Endodermal cell (in vitro differentiated cells): ENCODE data around the gene DNAH6. TPM values are rescaled to one million over a fixed set of nuclear protein-coding genes. Genes with fewer than 3 reads are reported as not detected.
"Not testable (repeated sequence)": the region's sequence is repeated elsewhere in the genome, so short reads cannot be mapped to it uniquely, and the experiment has no call there.

Source experiments
- DNase-seq: peaks from one replicate; pipeline ENCODE4 v3.0.0-alpha.2; 2017
- H3K27ac ChIP-seq: 2 replicates; pipeline ENCODE4 v1.5.1; 2013; ENCODE audit warnings: mild to moderate bottlenecking, low read depth, low read length, moderate library complexity
- H3K27me3 ChIP-seq: 2 replicates; pipeline ENCODE4 v1.6.1; 2013; ENCODE audit warnings: mild to moderate bottlenecking, low read length, moderate library complexity; ENCODE audit not compliant: insufficient read depth, control insufficient read depth, poor library complexity, severe bottlenecking
- H3K36me3 ChIP-seq: 2 replicates; pipeline ENCODE4 v1.7.0; 2013; ENCODE audit warnings: mild to moderate bottlenecking, low read length, moderate library complexity; ENCODE audit not compliant: control insufficient read depth, insufficient read depth
- H3K4me1 ChIP-seq: one replicate; pipeline ENCODE4 v1.7.0; 2013; ENCODE audit warnings: low read length; ENCODE audit not compliant: control insufficient read depth, insufficient read depth
- H3K4me3 ChIP-seq: 2 replicates; pipeline ENCODE4 v1.5.1; 2013; ENCODE audit warnings: mild to moderate bottlenecking, low read length, moderate library complexity
- H3K9ac ChIP-seq: 2 replicates; pipeline ENCODE4 v1.6.1; 2013; ENCODE audit warnings: mild to moderate bottlenecking, low read length, moderate library complexity; ENCODE audit not compliant: poor library complexity, severe bottlenecking; ENCODE audit errors: extremely low read depth
- H3K9me3 ChIP-seq: 2 replicates; pipeline ENCODE4 v1.6.1; 2013; ENCODE audit warnings: mild to moderate bottlenecking, low read length, moderate library complexity; ENCODE audit not compliant: control insufficient read depth
- H3K27ac Mint-ChIP-seq: 2 replicates; pipeline ENCODE4 v1.8.0; 2020; ENCODE audit warnings: mixed read lengths
- H3K27me3 Mint-ChIP-seq: 2 replicates; pipeline ENCODE4 v1.8.0; 2021; ENCODE audit warnings: mild to moderate bottlenecking, mixed read lengths; ENCODE audit not compliant: insufficient read depth
- H3K36me3 Mint-ChIP-seq: 2 replicates; pipeline ENCODE4 v1.8.0; 2020; ENCODE audit warnings: low read depth, mixed read lengths
- H3K4me1 Mint-ChIP-seq: 2 replicates; pipeline ENCODE4 v1.8.0; 2020; ENCODE audit warnings: mixed read lengths
- H3K4me3 Mint-ChIP-seq: 2 replicates; pipeline ENCODE4 v1.8.0; 2020; ENCODE audit warnings: mild to moderate bottlenecking, moderate library complexity, mixed read lengths
- H3K9me3 Mint-ChIP-seq: 2 replicates; pipeline ENCODE4 v1.8.0; 2020; ENCODE audit warnings: mild to moderate bottlenecking, mixed read lengths
- WGBS, 2 experiments: methylation state at CpG; one replicate each; pipeline versions ENCODE4 v1.1.5 to v1.1.7; 2013; ENCODE audit warnings: missing lambda C conversion rate in 2 of 2, mixed read lengths in 1 of 2; ENCODE audit not compliant: insufficient coverage in 1 of 2, insufficient read length in 1 of 2; 5-methylcytosine and 5-hydroxymethylcytosine counted together
- total RNA-seq, 2 donors: library from RNA; stranded (reverse); fragmentation: NEBNext Ultra II Directional in 1 of 2; extraction: Animal tissue kit (Norgen Biotek cat#: 25700) in 1 of 2; gene quantifications; 2 replicates in 1 of 2; 3 replicates in 1 of 2; pipeline ENCODE4 v1.2.1, GENCODE V29; 2021
- TF ChIP-seq, protein P1 (sequence below): fragments of 200-600 bp; sonication (generic); conservative IDR thresholded peaks from 2 replicates; pipeline ENCODE4 v1.5.0; 2021; ENCODE audit warnings: antibody characterized with exemption, mild to moderate bottlenecking

The DNAH6 gene
- total RNA-seq, 2 donors from 2014 or later, result 1.6 to 2.0 TPM

DNA sequence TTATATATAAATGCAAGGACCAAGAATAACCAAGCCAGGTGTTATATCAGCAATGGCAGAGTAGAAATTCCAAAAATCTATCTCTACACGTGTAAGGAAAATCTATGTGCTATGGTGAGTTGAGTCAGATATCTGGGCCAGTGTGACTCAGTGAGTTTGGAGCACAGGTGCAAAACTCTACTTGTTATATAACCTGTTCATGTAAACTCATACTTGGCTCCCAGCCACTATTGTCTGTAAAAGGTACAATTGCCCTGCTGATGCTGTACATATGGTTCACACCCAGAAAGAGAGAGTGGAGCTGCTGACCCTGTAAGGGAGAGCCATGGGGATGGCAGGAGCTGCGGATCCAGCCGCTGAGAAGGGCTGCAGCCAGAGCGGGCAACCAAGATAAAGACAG lies 252.5 kb downstream of the DNAH6 start:
- Mint-ChIP-seq H3K4me3 (no peak overlapping the region), H3K27ac (no peak overlapping the region), H3K27me3 (no peaks in the 10 kb centered on the region), H3K9me3 (peaks cover 31% of the 10 kb centered on the region), H3K36me3 (peaks cover 2% of the 10 kb centered on the region), H3K4me1 (no peaks in the 10 kb centered on the region)
- Histone ChIP-seq H3K4me1 (no peaks in the 10 kb centered on the region), H3K27me3 (no peaks in the 10 kb centered on the region), H3K9ac (no peak overlapping the region), H3K9me3 (peaks cover 12% of the 10 kb centered on the region), H3K36me3 (no peaks in the 10 kb centered on the region), H3K4me3 (no peak overlapping the region), H3K27ac (no peak overlapping the region)
- DNase-seq, result no peak
- TF ChIP-seq, protein P1, sequence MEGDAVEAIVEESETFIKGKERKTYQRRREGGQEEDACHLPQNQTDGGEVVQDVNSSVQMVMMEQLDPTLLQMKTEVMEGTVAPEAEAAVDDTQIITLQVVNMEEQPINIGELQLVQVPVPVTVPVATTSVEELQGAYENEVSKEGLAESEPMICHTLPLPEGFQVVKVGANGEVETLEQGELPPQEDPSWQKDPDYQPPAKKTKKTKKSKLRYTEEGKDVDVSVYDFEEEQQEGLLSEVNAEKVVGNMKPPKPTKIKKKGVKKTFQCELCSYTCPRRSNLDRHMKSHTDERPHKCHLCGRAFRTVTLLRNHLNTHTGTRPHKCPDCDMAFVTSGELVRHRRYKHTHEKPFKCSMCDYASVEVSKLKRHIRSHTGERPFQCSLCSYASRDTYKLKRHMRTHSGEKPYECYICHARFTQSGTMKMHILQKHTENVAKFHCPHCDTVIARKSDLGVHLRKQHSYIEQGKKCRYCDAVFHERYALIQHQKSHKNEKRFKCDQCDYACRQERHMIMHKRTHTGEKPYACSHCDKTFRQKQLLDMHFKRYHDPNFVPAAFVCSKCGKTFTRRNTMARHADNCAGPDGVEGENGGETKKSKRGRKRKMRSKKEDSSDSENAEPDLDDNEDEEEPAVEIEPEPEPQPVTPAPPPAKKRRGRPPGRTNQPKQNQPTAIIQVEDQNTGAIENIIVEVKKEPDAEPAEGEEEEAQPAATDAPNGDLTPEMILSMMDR, result no peak
- 84 to 100% methylated on average over 1 to 4 of the region's 4 CpGs for WGBS, 2 experiments

DNA sequence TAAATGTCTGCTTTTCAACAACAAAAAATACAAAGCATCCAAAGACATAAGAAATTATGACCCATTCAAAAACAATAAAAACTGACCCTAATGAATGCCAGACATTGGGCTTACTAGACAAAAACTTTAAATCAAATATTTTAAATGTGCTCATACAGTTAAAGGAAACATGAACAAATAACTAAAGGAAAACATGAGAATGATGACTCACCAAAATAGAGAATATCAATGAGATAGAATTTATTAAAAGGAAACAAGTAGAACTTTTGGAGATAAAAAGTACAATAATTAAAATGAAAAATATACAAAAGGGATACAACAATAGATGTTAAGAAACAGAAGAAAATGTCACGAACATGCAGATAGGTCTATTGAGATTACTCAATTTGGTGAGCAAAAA lies 254.0 kb downstream of the DNAH6 start:
- Histone ChIP-seq H3K9me3 (peaks cover 20% of the 10 kb centered on the region), H3K4me3 (no peak overlapping the region), H3K27ac (no peak overlapping the region), H3K4me1 (no peaks in the 10 kb centered on the region), H3K9ac (no peak overlapping the region), H3K36me3 (no peaks in the 10 kb centered on the region), H3K27me3 (no peaks in the 10 kb centered on the region)
- peaks cover 2% of the 10 kb centered on the region for H3K36me3 Mint-ChIP-seq
- H3K9me3 Mint-ChIP-seq, result peaks cover 45% of the 10 kb centered on the region
- 75 to 80% methylated on average over 1 of the region's 1 CpG for WGBS, 2 experiments
- DNase-seq, result no peak
- TF ChIP-seq, protein P1, result no peak
- no peaks in the 10 kb centered on the region for H3K4me1 Mint-ChIP-seq
- H3K27me3 Mint-ChIP-seq, result no peaks in the 10 kb centered on the region
- no peak overlapping the region for H3K27ac Mint-ChIP-seq
- H3K4me3 Mint-ChIP-seq, result no peak overlapping the region

DNA sequence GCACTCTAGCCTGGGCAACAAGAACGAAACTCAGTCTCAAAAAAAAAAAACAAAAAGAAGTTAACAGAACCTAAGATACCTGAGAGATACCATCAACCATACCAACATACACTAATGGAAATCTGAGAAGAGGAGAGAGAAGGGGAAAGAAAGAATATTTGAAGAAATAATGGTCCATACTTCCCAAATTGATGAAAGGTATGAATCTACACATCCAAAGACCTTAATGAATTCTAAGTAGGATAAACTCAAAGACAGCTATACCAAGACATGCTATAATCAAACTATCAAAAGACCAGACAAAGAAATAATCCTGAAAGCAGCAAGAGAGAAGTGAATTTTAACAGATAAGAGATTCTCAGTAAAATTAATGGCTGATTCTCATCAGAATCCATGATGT lies 255.0 kb downstream of the DNAH6 start:
- Mint-ChIP-seq H3K4me3 (no peak overlapping the region), H3K9me3 (peaks cover 46% of the 10 kb centered on the region), H3K27me3 (no peaks in the 10 kb centered on the region), H3K27ac (no peak overlapping the region), H3K36me3 (peaks cover 2% of the 10 kb centered on the region), H3K4me1 (no peaks in the 10 kb centered on the region)
- TF ChIP-seq, protein P1, result no peak
- Histone ChIP-seq H3K36me3 (no peaks in the 10 kb centered on the region), H3K4me3 (no peak overlapping the region), H3K4me1 (no peaks in the 10 kb centered on the region), H3K9me3 (peaks cover 20% of the 10 kb centered on the region), H3K27me3 (no peaks in the 10 kb centered on the region), H3K27ac (no peak overlapping the region), H3K9ac (no peak overlapping the region)
- DNase-seq, result no peak
- WGBS, 2 experiments, result no CpG with 5 or more reads among the region's 1 CpG

DNA sequence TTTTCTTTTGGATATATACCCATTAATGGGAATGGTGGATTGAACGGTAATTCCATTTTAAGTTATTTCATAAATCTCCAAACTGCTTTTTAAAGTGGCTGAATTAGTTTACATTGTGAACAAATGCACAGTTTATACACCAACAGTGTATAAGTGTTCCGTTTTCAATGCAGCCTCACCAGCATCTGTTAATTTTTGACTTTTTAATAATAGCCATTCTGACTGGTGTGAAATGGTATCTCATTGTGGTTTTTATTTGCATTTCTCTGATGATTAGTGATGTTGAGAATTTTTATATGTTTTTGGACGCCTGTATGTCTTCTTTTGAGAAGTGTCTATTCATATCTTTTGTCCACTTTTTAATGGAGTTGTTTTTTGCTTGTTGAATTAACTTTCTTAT lies 257.3 kb downstream of the DNAH6 start:
- not testable (repeated sequence) for H3K27me3 ChIP-seq, H3K4me1 ChIP-seq, H3K4me3 Mint-ChIP-seq, H3K36me3 Mint-ChIP-seq, H3K36me3 ChIP-seq, H3K27me3 Mint-ChIP-seq, DNase-seq, H3K9ac ChIP-seq, H3K27ac ChIP-seq, H3K4me3 ChIP-seq, H3K4me1 Mint-ChIP-seq, H3K27ac Mint-ChIP-seq
- WGBS, 2 experiments, result 91% methylated on average over 3 of the region's 3 CpGs; no CpG with 5 or more reads in 1 of the 2 experiments
- peaks cover 47% of the 10 kb centered on the region for H3K9me3 Mint-ChIP-seq
- peaks cover 17% of the 10 kb centered on the region for H3K9me3 ChIP-seq
